ENCODE results near the gene RBMS1. TPM values are rescaled to one million over a fixed set of nuclear protein-coding genes. Genes with fewer than 3 reads are reported as not detected.
"Not testable (repeated sequence)": the region's sequence is repeated elsewhere in the genome, so short reads cannot be mapped to it uniquely, and the experiment has no call there.

Gene RBMS1
- total and polyA plus RNA-seq, 7 donors = 8.4 to 43.2 (median 24.1) TPM

DNA sequence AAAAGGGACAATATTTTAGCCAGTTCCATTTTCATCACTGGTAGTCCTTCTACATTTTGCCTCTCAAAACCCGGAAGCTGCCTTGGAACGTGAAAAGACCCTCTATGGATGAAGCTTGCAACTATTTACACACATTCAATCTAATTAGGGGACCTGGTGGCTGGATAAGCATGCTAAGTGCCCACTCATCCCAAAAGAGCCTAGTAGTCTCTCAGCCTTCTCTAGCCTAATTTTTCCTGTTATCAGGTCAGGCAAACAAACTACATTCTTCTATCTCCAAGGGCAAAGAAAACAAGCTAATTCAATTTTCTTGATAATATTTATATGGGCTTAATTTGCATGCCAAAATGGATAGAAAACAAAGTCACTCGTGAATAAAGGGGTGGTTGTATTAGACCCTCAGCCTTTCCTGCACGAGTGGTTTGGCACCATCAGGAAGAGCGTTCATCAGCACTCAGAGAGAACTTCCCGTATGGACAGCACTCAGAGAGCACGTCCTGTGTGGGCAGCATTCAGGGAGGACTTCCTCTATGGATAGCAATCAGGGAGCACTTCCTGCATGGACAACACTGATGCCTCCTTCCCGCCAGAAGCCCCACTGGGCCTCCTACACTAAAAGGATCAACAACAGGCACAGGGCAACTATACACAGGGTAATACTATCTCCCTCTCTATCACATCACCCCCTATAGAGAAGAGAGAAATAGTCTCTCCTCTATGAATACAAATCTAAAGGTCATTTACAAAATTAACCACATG, 122.2 kb downstream of the RBMS1 start:
- DNase-seq (no peak), ATAC-seq (peak in 1 of 4 donors; percentile 21)
- Histone ChIP-seq H3K9me3 (no peaks in the 10 kb centered on the region), H3K36me3 (ENCODE audit: insufficient read depth in 1 of 2, low read depth in 1 of 2) (peaks cover 0 to 2% of the 10 kb centered on the region in 2 donors), H3K4me1 (peaks cover 99% of the 10 kb centered on the region), H3K27me3 (ENCODE audit: insufficient read depth in 3 of 3, low read length in 2 of 3) (no peaks in the 10 kb centered on the region), H3K4me3 (no peak overlapping the region), H3K27ac (peak overlapping the region; percentile 49)
- WGBS, 3 donors = 39 to 56% (median 46%) methylated on average over 8 of the region's 8 CpGs
- TF ChIP-seq, protein P1, sequence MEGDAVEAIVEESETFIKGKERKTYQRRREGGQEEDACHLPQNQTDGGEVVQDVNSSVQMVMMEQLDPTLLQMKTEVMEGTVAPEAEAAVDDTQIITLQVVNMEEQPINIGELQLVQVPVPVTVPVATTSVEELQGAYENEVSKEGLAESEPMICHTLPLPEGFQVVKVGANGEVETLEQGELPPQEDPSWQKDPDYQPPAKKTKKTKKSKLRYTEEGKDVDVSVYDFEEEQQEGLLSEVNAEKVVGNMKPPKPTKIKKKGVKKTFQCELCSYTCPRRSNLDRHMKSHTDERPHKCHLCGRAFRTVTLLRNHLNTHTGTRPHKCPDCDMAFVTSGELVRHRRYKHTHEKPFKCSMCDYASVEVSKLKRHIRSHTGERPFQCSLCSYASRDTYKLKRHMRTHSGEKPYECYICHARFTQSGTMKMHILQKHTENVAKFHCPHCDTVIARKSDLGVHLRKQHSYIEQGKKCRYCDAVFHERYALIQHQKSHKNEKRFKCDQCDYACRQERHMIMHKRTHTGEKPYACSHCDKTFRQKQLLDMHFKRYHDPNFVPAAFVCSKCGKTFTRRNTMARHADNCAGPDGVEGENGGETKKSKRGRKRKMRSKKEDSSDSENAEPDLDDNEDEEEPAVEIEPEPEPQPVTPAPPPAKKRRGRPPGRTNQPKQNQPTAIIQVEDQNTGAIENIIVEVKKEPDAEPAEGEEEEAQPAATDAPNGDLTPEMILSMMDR (IDR thresholded peaks at IDR 0.05) = no peak
- intact Hi-C loops (cut with DNase I) = loop anchor here in 1 of 2 donors (2.0 to 5.0 kb wide), 2 partner anchors 15 to 36 kb away; no protein-coding TSS in a partner anchor

DNA sequence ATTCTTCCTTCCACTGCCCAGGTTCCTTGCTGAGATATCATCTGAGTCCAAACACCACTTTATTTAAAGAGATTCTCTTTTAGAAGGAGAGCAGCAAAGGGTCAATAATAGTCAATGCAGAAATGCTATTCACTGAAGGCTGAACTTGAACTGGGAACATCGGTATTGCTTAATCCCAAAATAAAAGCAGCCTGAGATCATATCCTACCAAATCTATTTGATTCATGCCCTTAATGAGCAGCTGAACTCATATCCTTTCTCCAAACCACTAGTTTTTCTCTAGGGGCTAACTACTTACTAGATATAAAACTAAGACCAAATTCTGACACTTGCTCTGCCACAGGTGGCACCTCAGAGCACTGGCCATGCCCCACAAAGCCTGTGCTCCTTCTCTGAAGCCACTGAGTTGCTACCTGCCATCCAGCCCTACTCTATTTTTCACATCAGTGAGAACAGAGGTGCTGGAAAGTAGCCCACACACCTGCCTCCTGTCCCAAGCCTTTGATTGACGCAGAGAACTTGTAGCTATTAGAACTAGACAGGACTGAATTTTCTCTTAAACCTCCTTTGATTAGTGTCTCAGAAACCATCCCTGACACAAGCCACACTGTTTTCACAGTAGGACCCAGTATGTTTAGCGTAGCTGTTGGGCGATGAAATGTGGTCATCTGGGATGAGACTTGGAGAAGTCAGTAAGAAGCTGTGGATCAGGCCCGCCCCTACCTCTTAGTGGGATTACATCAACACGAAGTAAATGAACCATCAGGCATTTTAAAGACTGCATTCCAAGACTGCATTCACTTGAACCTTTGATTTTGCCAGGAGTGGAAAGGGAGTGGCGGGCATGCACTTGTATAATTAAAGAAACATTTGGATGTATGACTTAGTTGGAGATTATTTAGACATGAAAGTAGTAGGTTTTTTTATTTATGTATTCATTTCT, 124.3 kb downstream of the RBMS1 start:
- TF ChIP-seq, protein P1 (IDR thresholded peaks at IDR 0.05) = no peak
- Histone ChIP-seq H3K9me3 (no peaks in the 10 kb centered on the region), H3K27me3 (ENCODE audit: insufficient read depth in 3 of 3, low read length in 2 of 3) (no peaks in the 10 kb centered on the region), H3K4me3 (no peak overlapping the region), H3K36me3 (ENCODE audit: insufficient read depth in 1 of 2, low read depth in 1 of 2) (peaks cover 0 to 4% of the 10 kb centered on the region in 2 donors), H3K4me1 (peaks cover 99% of the 10 kb centered on the region), H3K27ac (peak overlapping the region; percentile 64)
- ATAC-seq = peak; percentile 14 to 44 (median 28)
- DNase-seq = no peak
- intact Hi-C loops (cut with DNase I) = no loop called here
- WGBS, 3 donors = 55 to 58% (median 55%) methylated on average over 7 of the region's 7 CpGs

DNA sequence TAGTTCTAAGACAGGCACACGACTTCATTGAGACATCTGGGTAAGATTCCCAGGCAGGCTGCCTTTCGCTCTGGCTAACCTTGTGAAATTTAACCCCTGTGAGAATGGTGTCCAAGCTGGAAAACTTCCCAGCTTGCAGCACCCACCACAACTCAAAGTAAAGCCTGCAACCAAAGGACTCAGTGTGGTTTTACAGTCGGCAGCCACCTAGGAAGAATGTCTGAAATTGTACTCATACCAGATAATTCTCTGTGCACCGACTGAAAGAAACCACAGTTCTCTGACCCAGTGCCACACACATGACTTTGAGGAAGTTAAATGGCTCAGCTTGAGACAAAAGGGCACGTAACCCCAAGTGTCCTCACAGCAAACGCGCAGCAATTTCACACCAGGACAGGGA, 125.7 kb downstream of the RBMS1 start:
- TF ChIP-seq, protein P1 (IDR thresholded peaks at IDR 0.05) = no peak
- ATAC-seq = peak; percentile 68 to 72 (median 70)
- peak overlapping the region; percentile 30 for H3K4me3 ChIP-seq
- no peaks in the 10 kb centered on the region for H3K27me3 ChIP-seq (ENCODE audit: insufficient read depth in 3 of 3, low read length in 2 of 3)
- peak in 1 of 2 donors; percentile 33 for DNase-seq
- WGBS, 3 donors = 13 to 20% (median 15%) methylated on average over 7 of the region's 7 CpGs
- intact Hi-C loops (cut with DNase I) = no loop called here
- peak overlapping the region; percentile 64 for H3K27ac ChIP-seq
- H3K36me3 ChIP-seq (ENCODE audit: insufficient read depth in 1 of 2, low read depth in 1 of 2) = peaks cover 0 to 4% of the 10 kb centered on the region in 2 donors
- H3K4me1 ChIP-seq = peaks cover 93% of the 10 kb centered on the region
- no peaks in the 10 kb centered on the region for H3K9me3 ChIP-seq

DNA sequence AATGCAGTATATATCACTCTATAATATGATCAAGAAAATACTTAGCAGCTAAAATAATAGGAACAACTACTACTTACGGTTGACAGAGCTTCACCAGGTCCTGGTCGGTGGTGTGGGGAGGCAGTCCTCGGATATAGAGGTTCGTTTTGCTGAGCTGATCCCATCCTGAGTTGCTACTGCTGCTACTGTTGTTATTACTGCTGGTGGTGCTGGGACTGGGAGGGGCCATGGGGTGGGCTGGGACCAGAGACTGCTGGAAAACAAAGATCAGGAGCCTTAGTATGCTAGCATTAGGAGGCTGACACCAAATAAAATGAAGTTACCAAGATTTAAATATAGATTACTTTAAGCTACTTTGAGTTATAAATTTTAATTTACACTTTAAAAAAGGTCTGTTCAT, 126.5 kb downstream of the RBMS1 start:
- Histone ChIP-seq H3K27ac (peak overlapping the region; percentile 64), H3K4me1 (peaks cover 86% of the 10 kb centered on the region), H3K4me3 (peak overlapping the region; percentile 13)
- H3K9me3 ChIP-seq; H3K36me3 ChIP-seq (ENCODE audit: insufficient read depth in 1 of 2, low read depth in 1 of 2); intact Hi-C loops (cut with DNase I); ATAC-seq; H3K27me3 ChIP-seq (ENCODE audit: insufficient read depth in 3 of 3, low read length in 2 of 3); DNase-seq: not testable (repeated sequence)
- 50 to 56% (median 53%) methylated on average over 4 of the region's 4 CpGs for WGBS, 3 donors

DNA sequence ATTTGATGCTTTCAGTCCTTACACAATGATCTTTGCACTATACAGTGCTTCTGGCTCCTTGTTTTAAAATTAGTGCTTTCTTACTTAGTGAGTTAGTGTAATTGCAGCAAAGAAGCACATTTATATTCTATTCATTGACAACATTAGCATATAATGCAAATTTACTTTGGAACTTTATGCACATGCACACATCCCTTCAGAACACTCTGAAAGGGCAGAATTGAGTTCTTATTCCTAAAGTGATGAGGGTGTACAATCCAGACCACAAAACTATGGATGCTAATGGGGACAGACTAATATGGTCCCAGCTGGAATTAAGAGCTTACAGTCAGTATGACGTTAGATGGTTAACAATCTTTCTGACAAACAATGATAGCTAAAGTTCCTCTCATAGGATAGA, 127.1 kb downstream of the RBMS1 start:
- Histone ChIP-seq H3K27me3 (ENCODE audit: insufficient read depth in 3 of 3, low read length in 2 of 3) (no peaks in the 10 kb centered on the region), H3K36me3 (ENCODE audit: insufficient read depth in 1 of 2, low read depth in 1 of 2) (peaks cover 0 to 4% of the 10 kb centered on the region in 2 donors), H3K4me1 (peaks cover 80% of the 10 kb centered on the region), H3K9me3 (no peaks in the 10 kb centered on the region), H3K27ac (peak overlapping the region; percentile 62), H3K4me3 (peak overlapping the region; percentile 22)
- ATAC-seq (no peak), DNase-seq (no peak)
- TF ChIP-seq, protein P1 (IDR thresholded peaks at IDR 0.05) = no peak
- intact Hi-C loops (cut with DNase I) = no loop called here
- WGBS, 3 donors = 46 to 76% (median 53%) methylated on average over 1 of the region's 1 CpG
